GM12872 (cell line): Measurements from ENCODE around the gene GRID2.

Source experiments
- CTCF ChIP-seq: IDR thresholded peaks from 3 replicates; pipeline ENCODE4 v1.5.1; 2011; ENCODE audit warnings: low read depth, mild to moderate bottlenecking, low read length, moderate library complexity; ENCODE audit not compliant: insufficient read depth

The GRID2 gene

GRCh38 chr4:93684571-93684970 lies 1380.8 kb downstream of the GRID2 start:
- TF ChIP-seq CTCF = no peak

- TF ChIP-seq CTCF = no peak
Measured at GRCh38 chr4:93687304-93687703, 1383.5 kb downstream of the GRID2 start.

GRCh38 chr4:93688978-93689377 lies 1385.2 kb downstream of the GRID2 start:
- no peak for TF ChIP-seq CTCF

DNA sequence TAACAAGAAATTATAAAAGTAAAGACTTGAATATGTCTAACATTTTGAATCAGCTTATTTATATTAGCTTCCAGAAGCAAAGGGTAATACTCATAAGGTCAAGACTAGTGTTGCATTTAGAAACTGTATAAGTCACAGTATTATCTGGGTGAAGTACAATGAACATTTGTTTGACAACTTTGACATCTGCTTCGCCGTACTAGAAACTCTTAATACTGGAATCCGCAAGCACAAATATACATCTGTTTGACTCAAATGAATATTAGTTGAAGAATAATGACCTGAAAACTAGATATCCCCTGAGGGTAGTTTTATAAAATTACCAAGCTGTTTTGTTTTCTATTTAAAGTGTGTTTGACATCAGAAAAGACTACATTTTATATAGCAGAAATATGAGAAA lies 1389.4 kb downstream of the GRID2 start:
- TF ChIP-seq CTCF = no peak

GRCh38 chr4:93698686-93699085 lies 1394.9 kb downstream of the GRID2 start:
- TF ChIP-seq CTCF = no peak

DNA sequence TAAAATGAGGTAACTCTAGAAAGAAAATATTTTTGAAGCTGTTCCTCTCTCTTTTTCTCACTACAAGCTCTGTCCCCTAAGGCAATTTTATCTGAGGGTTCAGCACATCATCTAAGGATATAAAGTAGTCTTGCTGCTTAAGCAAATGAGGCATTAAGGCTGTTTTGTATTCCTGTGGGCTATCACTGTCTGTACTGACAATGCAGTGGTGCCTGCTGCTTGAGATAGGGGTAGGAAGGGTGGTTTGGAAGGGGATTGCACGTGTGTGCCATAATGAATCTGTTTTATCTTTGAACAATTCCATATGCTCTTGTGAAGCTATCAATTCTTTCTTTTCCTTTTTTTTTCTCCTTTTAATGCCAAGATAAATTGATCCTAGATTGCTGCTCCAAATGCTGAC lies 1396.8 kb downstream of the GRID2 start:
- TF ChIP-seq CTCF = no peak

DNA sequence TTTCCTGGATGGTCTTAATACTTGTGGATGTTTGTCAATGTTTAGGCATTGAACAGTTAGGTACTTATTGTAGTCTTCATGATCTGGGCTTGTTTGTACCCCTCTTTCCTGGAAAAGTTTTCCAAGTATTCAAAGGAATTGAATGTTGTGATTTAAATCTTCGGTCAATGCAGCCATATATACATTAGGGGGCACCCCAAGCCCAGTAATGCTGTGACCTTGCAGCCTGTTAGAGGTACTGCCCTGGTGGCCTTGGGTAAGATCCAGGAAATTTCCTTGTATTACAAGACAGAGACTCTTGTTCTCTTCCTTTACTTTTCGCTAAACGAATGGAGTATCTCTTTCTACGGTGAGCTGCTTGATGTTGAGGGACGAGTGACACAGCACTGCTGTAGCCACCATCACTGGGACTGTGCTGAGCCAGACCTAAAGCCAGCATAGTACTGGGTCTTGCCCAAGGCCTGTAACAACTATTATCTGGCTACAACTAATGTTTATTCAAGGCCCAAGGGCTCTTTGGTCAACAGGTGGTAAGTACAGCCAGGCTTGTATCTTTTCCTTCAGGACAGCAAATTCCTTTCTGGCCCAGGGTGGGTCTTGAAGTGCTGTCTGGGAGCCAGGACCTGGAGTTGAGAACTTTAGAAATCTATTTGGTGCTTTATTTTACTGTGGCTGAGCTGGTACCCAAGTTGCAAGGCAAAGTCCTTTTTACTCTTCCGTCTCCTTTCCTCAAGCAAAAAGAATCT lies 1406.5 kb downstream of the GRID2 start:
- peak; percentile 49 for TF ChIP-seq CTCF
